K562 (cell line): ENCODE data around the gene SLC7A14. TPM values are rescaled to one million over a fixed set of nuclear protein-coding genes. Genes with fewer than 3 reads are reported as not detected.

Experiments
- ATAC-seq: fragments of 200-7000 bp; cut with Tn5 transposase; 3 replicates; pipeline ENCODE4 v1.9.1; 2020; ENCODE audit warnings: moderate library complexity
- BruUV-seq: library from RNA; stranded (reverse); fragments of 400-500 nt; replicated peaks from 2 replicates; lab custom pipeline; 2021; lab: Mats Ljungman, UMichigan
- CTCF ChIA-PET: fragments of 300-600 bp; formaldehyde crosslinking; extraction: SDS; loops from one replicate; lab custom pipeline; 2021; ENCODE audit warnings: low intra/inter-chr PET ratio; lab: Yijun Ruan, JAX
- POLR2A ChIA-PET: fragments of 300-600, 350-650 bp; sonication (Branson Sonifier 250); formaldehyde crosslinking; extraction: SDS; loops from one replicate; lab custom pipeline; 2021; ENCODE audit warnings: antibody characterized with exemption, inconsistent platforms; lab: Yijun Ruan, JAX
- DNase-seq, 4 experiments: peaks; one replicate each; pipeline versions ENCODE4 v3.0.0 to v3.0.0-alpha.2; 2011 to 2018; ENCODE audit warnings: low spot score in 3 of 4, mixed read lengths in 3 of 4; ENCODE audit errors: extremely low read depth in 1 of 4
- FAIRE-seq: peaks from 2 replicates; lab custom pipeline; 2011; peaks lifted over from hg19 to GRCh38; lab: Jason Lieb, UNC
- H2AFZ ChIP-seq: 2 replicates; pipeline ENCODE4 v1.6.0; 2011; ENCODE audit warnings: low read depth, low read length, control low read depth, inconsistent platforms
- H3K27ac ChIP-seq: fragments of 200-600 bp; 3 replicates; pipeline ENCODE4 v1.8.0; 2011; ENCODE audit warnings: low read depth, mild to moderate bottlenecking, control low read depth, inconsistent platforms, low read length, moderate library complexity, mixed read lengths; ENCODE audit errors: extremely low read depth
- H3K27me3 ChIP-seq, 2 experiments: fragments of 300-600 bp in 1 of 2; 2 replicates in 1 of 2; 3 replicates in 1 of 2; pipeline versions ENCODE4 v1.6.0 to v1.8.0; 2011; ENCODE audit warnings: inconsistent platforms in 2 of 2, low read length in 2 of 2, mild to moderate bottlenecking in 1 of 2, mixed read lengths in 1 of 2, moderate library complexity in 1 of 2; ENCODE audit not compliant: control insufficient read depth in 2 of 2, insufficient read depth in 2 of 2
- H3K36me3 ChIP-seq: fragments of 300-600 bp; 3 replicates; pipeline ENCODE4 v1.8.0; 2011; ENCODE audit warnings: mild to moderate bottlenecking, low read length, inconsistent platforms; ENCODE audit not compliant: control insufficient read depth, insufficient read depth
- H3K4me1 ChIP-seq, 2 experiments: fragments of 200-600 bp in 1 of 2; replicated peaks in 1 of 2; 2 replicates in 1 of 2; 3 replicates in 1 of 2; pipeline versions ENCODE4 v1.5.1 to v1.8.0; 2011; ENCODE audit warnings: inconsistent platforms in 2 of 2, low read length in 2 of 2, mild to moderate bottlenecking in 1 of 2, mixed read lengths in 1 of 2, moderate library complexity in 1 of 2; ENCODE audit not compliant: control insufficient read depth in 2 of 2, insufficient read depth in 2 of 2
- H3K4me2 ChIP-seq: 2 replicates; pipeline ENCODE4 v1.6.1; 2011; ENCODE audit warnings: low read length, control low read depth, inconsistent platforms, mixed read lengths; ENCODE audit not compliant: insufficient read depth
- H3K4me3 ChIP-seq: fragments of 200-600 bp; sonication (generic), shearing (Covaris generic); 2 replicates; pipeline ENCODE4 v1.5.1; 2016; ENCODE audit warnings: control low read depth, inconsistent platforms
- H3K79me2 ChIP-seq: fragments of 200-600 bp; 3 replicates; pipeline ENCODE4 v1.8.0; 2011; ENCODE audit warnings: low read length, inconsistent platforms; ENCODE audit not compliant: control insufficient read depth, insufficient read depth
- H3K9ac ChIP-seq, 2 experiments: 2 replicates each; pipeline versions ENCODE4 v1.6.0 to v1.6.1; 2011; ENCODE audit warnings: low read depth in 2 of 2, low read length in 2 of 2, control low read depth in 1 of 2, inconsistent platforms in 1 of 2, mild to moderate bottlenecking in 1 of 2, mixed read lengths in 1 of 2; ENCODE audit not compliant: insufficient read depth in 1 of 2
- H3K9me1 ChIP-seq: one replicate; pipeline ENCODE4 v1.6.0; 2011; ENCODE audit warnings: inconsistent platforms, mild to moderate bottlenecking, low read length, moderate library complexity; ENCODE audit not compliant: control insufficient read depth, insufficient read depth
- H3K9me3 ChIP-seq: replicated peaks from 2 replicates; pipeline ENCODE4 v1.5.1; 2011; ENCODE audit warnings: low read depth, low read length, inconsistent platforms; ENCODE audit not compliant: control insufficient read depth, insufficient read depth
- H4K20me1 ChIP-seq: replicated peaks from 2 replicates; pipeline ENCODE4 v1.6.1; 2011; ENCODE audit warnings: low read length, inconsistent platforms, mixed read lengths; ENCODE audit not compliant: control insufficient read depth, insufficient read depth
- CBFA2T2 ChIP-seq: fragments of 450-650 bp; conservative IDR thresholded peaks from 2 replicates; pipeline ENCODE4 v1.6.1; 2017; ENCODE audit warnings: mild to moderate bottlenecking
- E2F8 ChIP-seq: fragments of 450-650 bp; IDR thresholded peaks from 2 replicates; pipeline ENCODE4 v1.7.1; 2018; ENCODE audit warnings: mild to moderate bottlenecking, low read depth; ENCODE audit not compliant: partially characterized antibody
- ESRRB ChIP-seq: fragments of 250-450 bp; sonication (Bioruptor Pico); IDR thresholded peaks from 2 replicates; pipeline ENCODE4 v1.5.0; 2020; ENCODE audit warnings: mild to moderate bottlenecking, moderate library complexity, borderline replicate concordance
- GTF2E2 ChIP-seq: fragments of 200-800 bp; sonication (Bioruptor generic); IDR thresholded peaks from 2 replicates; pipeline ENCODE4 v1.6.1; 2016; ENCODE audit warnings: missing genetic modification characterization, missing compliant biosample characterization
- HOXB6 ChIP-seq: fragments of 250-450 bp; sonication (Bioruptor Pico); IDR thresholded peaks from 2 replicates; pipeline ENCODE4 v1.5.1; 2022; ENCODE audit warnings: mild to moderate bottlenecking, borderline replicate concordance
- ID3 ChIP-seq, 2 experiments: fragments of 250-450 bp in 1 of 2; fragments of 450-650 bp in 1 of 2; sonication (Bioruptor Pico) in 1 of 2; IDR thresholded peaks; 2 replicates each; pipeline versions ENCODE4 v1.6.1 to v1.8.0; 2016 to 2021; ENCODE audit warnings: mild to moderate bottlenecking in 2 of 2, moderate library complexity in 2 of 2, missing compliant biosample characterization in 1 of 2, missing genetic modification characterization in 1 of 2
- MTF1 ChIP-seq: fragments of 250-450 bp; sonication (Bioruptor Pico); IDR thresholded peaks from 2 replicates; pipeline ENCODE4 v1.9.0; 2021; ENCODE audit warnings: moderate library complexity, mild to moderate bottlenecking, inconsistent platforms, borderline replicate concordance
- SIRT6 ChIP-seq: IDR thresholded peaks from one replicate; pipeline ENCODE4 v1.6.1; 2012; ENCODE audit warnings: low read depth, mild to moderate bottlenecking, control low read depth, inconsistent platforms, low read length, moderate library complexity
- ZC3H4 ChIP-seq: sonication (generic); formaldehyde crosslinking; IDR thresholded peaks from 2 replicates; pipeline ENCODE4 v1.9.0; 2021; ENCODE audit warnings: missing genetic modification reagents, borderline replicate concordance
- ZNF699 ChIP-seq: fragments of 250-450 bp; sonication (Bioruptor Pico); IDR thresholded peaks from 2 replicates; pipeline ENCODE4 v1.8.0; 2021; ENCODE audit warnings: mild to moderate bottlenecking, moderate library complexity; ENCODE audit not compliant: insufficient replicate concordance
- ZNF785 ChIP-seq: fragments of 250-450 bp; sonication (Bioruptor Pico); IDR thresholded peaks from 2 replicates; pipeline ENCODE4 v1.4.0; 2020; ENCODE audit warnings: mild to moderate bottlenecking
- WGBS: fragments of 100-300 bp; shearing (Covaris generic); methylation state at CpG from one replicate; pipeline ENCODE4 v1.1.6; 2016; ENCODE audit warnings: low coverage, mixed read lengths; ENCODE audit not compliant: insufficient coverage; ENCODE audit errors: missing lambda C conversion rate; 5-methylcytosine and 5-hydroxymethylcytosine counted together
- in situ Hi-C: fragments of 300-500 bp; cut with MboI; formaldehyde crosslinking; loops from 4 replicates; pipeline ENCODE4 v1.15.0; 2018; ENCODE audit warnings: inconsistent platforms, mixed read lengths
- intact Hi-C: fragments of 100-400 bp; cut with micrococcal nuclease; formaldehyde crosslinking; loops from 2 replicates; pipeline ENCODE4 v1.14.2; 2022
- polyA plus RNA-seq, 8 experiments: library from polyadenylated mRNA; depleted of rRNA in 4 of 8; stranded (reverse) in 5 of 8; unstranded in 3 of 8; fragments of >200 nt; fragmentation: Nextera tagmentation in 2 of 8; fragmentation: Illumina TruSeq in 1 of 8; extraction: Ambion mirVana in 2 of 8; extraction: Trizol in 1 of 8; gene quantifications; 2 replicates each; pipeline versions ENCODE4 v1.2.1 to v1.2.3, GENCODE V29; 2011 to 2014; ENCODE audit warnings: inconsistent platforms in 1 of 8, missing spikeins in 1 of 8
- total RNA-seq, 7 experiments: library from RNA; depleted of rRNA in 6 of 7; stranded (reverse); fragments of >200 nt in 6 of 7; fragmentation: Illumina TruSeq in 2 of 7; extraction: Trizol in 2 of 7; gene quantifications; 2 replicates each; pipeline versions ENCODE4 v1.2.1 to v1.2.3, GENCODE V29; 2011 to 2021; ENCODE audit warnings: low replicate concordance in 1 of 7

The SLC7A14 gene
- total and polyA plus RNA-seq, 9 of the 15 experiments (the other 6 are each of a cell fraction or from before 2014, with no cell fraction given) = not detected

GRCh38 chr3:170635385-170635735, 49.5 kb upstream of the SLC7A14 start:
- H2AFZ ChIP-seq = peak overlapping the region; percentile 32; the same call in 1 of the 2 replicates
- intact Hi-C loops = loop anchor here (5.0 kb wide), 1 partner anchor 52 kb away; no protein-coding TSS in a partner anchor
- H3K79me2 ChIP-seq = no peaks in the 10 kb centered on the region
- H3K27me3 ChIP-seq = no peaks in the 10 kb centered on the region
- DNase-seq = no peak
- WGBS = 9% methylated on average over 2 of the region's 2 CpGs
- H3K9me1 ChIP-seq = no peaks in the 10 kb centered on the region
- H3K9me3 ChIP-seq = no peaks in the 10 kb centered on the region
- no peak overlapping the region for H3K4me2 ChIP-seq
- H4K20me1 ChIP-seq = no peaks in the 10 kb centered on the region
- no peak for ATAC-seq
- TF ChIP-seq GTF2E2 (no peak), ZNF785 (no peak), ESRRB (CRISPR knock-in tag) (no peak)
- H3K9ac ChIP-seq = no peak overlapping the region
- peaks cover 11 to 27% of the 10 kb centered on the region in 2 experiments; a peak in 4 of 5 replicates for H3K4me1 ChIP-seq
- ChIA-PET CTCF (no interaction called here), POLR2A (interaction anchor here (1.3 to 1.4 kb wide), 2 partner anchors 11 to 175 kb away, joined by 3 read pairs; no protein-coding TSS in a partner anchor)
- FAIRE-seq = no peak
- H3K27ac ChIP-seq = no peak overlapping the region
- no peaks in the 10 kb centered on the region for H3K36me3 ChIP-seq
- in situ Hi-C loops = loop anchor here (25.0 kb wide), 1 partner anchor 952 kb away; no protein-coding TSS in a partner anchor
- no peak overlapping the region for H3K4me3 ChIP-seq
- no TSS peak for BruUV-seq

DNA sequence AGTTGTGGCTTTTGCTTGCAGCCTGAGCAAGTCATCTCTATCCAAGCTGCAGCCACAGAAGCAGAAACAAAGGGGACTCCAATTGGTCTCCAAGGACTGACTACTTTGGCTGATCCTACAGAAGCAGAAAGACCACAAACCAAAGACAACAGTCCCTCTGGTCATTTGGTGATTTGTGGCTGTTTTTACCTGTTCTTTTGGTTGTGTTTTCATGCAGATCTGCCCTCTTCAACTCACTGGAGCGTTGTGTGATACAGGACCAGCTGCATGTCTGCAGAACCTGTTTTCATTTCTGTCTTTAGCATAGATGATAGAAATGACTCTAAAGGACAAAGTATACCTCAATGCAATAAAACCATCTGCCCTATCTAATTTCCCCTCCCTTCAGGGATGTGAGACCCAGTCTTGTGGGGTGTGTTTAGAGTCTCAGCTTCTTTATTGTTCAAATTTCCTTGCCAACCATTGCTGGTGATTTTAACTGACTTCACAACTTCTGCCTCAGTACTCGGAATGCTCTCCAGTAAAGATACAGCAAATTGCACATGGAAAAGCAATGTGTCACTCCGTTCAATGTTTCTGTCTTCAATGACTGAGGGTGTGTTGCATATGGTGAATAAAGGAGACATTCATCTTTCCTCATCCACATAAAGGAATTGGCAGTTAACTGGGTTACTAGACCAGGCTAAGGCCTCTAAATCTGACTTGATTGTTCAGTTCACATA, 48.9 kb upstream of the SLC7A14 start:
- Histone ChIP-seq H3K4me3 (no peak overlapping the region), H3K9me3 (no peaks in the 10 kb centered on the region), H3K36me3 (no peaks in the 10 kb centered on the region), H3K4me2 (no peak overlapping the region), H4K20me1 (no peaks in the 10 kb centered on the region), H3K9ac (no peak overlapping the region), H3K9me1 (no peaks in the 10 kb centered on the region), H3K79me2 (no peaks in the 10 kb centered on the region), H2AFZ (peak overlapping the region; percentile 32; the same call in 1 of the 2 replicates), H3K27me3 (no peaks in the 10 kb centered on the region), H3K4me1 (peaks cover 11 to 27% of the 10 kb centered on the region in 2 experiments; a peak in 4 of 5 replicates), H3K27ac (no peak overlapping the region)
- DNase-seq (no peak), FAIRE-seq (no peak), ATAC-seq (no peak)
- CTCF ChIA-PET = no interaction called here
- in situ Hi-C loops = loop anchor here (25.0 kb wide), 1 partner anchor 952 kb away; no protein-coding TSS in a partner anchor
- no TSS peak for BruUV-seq
- intact Hi-C loops = loop anchor here (5.0 kb wide), 1 partner anchor 52 kb away; no protein-coding TSS in a partner anchor
- 53% methylated on average over 3 of the region's 3 CpGs for WGBS
- POLR2A ChIA-PET = interaction anchor here (0.6 to 0.8 kb wide), 2 partner anchors 11 to 120 kb away, joined by 3 read pairs; no protein-coding TSS in a partner anchor
- TF ChIP-seq ZC3H4 (CRISPR knock-in tag) (no peak), MTF1 (CRISPR knock-in tag) (no peak), CBFA2T2 (no peak), ID3 (CRISPR knock-in tag; IDR thresholded peaks at IDR 0.05) (no peak), ID3 (tag; IDR thresholded peaks at IDR 0.05) (no peak), SIRT6 (no peak), ZNF699 (CRISPR knock-in tag) (no peak), HOXB6 (CRISPR knock-in tag) (no peak), E2F8 (no peak)
